Suprapubic skin (tissue), 4 donors: ENCODE data around the gene MPV17L2.

Experiments
- CTCF ChIP-seq, 2 donors: fragments of 200-600 bp in 1 of 2; fragments of 450-650 bp in 1 of 2; sonication (generic) in 1 of 2; IDR thresholded peaks; one replicate each; pipeline ENCODE4 v1.5.1; 2016 to 2019; ENCODE audit warnings: antibody characterized with exemption in 2 of 2, mild to moderate bottlenecking in 1 of 2, moderate library complexity in 1 of 2
- EP300 ChIP-seq: sonication (generic); formaldehyde crosslinking; IDR thresholded peaks from one replicate; pipeline ENCODE4 v1.6.1; 2017; ENCODE audit warnings: antibody characterized with exemption
- POLR2A ChIP-seq, 2 donors: fragments of 450-650 bp; IDR thresholded peaks; one replicate each; pipeline ENCODE4 v1.6.1; 2017; ENCODE audit warnings: antibody characterized with exemption in 2 of 2, mild to moderate bottlenecking in 2 of 2, moderate library complexity in 2 of 2
- POLR2AphosphoS5 ChIP-seq, 3 donors: sonication (generic); formaldehyde crosslinking; IDR thresholded peaks; one replicate each; pipeline ENCODE4 v1.6.1; 2017; ENCODE audit warnings: antibody characterized with exemption in 3 of 3

DNA sequence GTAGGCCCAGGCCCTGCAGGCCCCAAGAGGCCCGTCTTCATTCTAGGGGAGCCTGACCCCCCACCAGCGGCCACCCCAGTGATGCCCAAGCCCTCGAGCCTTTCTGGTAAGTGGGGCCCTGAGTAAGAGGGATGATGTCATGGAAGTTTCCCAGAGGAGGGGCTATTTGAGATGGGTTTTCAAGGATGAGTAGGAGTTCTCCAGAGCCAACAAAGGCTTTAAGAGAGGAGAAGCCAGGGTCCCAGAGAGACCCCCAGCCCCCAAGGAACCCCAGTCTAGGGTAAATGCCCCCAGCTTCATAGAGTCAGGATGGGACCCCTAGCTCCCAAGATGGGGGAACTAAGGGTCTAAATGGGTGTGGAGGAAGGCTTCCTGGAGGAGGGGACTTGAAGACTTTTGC, 49.1 kb upstream of the MPV17L2 start:
- TF ChIP-seq POLR2AphosphoS5 (IDR thresholded peaks at IDR 0.05) (no peak), CTCF (IDR thresholded peaks at IDR 0.05) (no peak), POLR2A (IDR thresholded peaks at IDR 0.05) (no peak), EP300 (no peak)
